ENCODE measurements around the gene TLK2.
A peak's percentile ranks its signal among the peaks of the same experiment; 100 is the strongest.
"Not testable (repeated sequence)": the region's sequence is repeated elsewhere in the genome, so short reads cannot be mapped to it uniquely, and the experiment has no call there.

The TLK2 gene

DNA sequence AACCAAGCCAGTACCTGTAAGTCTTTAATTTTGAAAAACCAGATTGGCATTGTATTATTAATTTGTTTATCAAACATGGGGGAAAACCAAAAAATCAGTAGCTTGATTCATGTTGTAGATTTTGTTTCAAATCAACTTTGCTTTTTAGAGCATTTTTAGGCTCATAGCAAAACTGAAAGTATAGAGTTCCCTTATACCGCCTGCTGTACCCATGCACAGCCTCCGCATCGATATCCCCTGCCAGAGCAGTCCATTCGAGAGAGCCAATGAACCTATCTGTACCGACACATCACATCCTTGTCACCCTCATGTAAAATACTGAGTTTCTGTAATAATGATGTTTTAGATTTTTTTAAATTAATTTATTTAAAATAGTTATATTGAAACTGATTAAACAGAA, 132.7 kb downstream of the TLK2 start:
- no peak for DNase-seq

DNA sequence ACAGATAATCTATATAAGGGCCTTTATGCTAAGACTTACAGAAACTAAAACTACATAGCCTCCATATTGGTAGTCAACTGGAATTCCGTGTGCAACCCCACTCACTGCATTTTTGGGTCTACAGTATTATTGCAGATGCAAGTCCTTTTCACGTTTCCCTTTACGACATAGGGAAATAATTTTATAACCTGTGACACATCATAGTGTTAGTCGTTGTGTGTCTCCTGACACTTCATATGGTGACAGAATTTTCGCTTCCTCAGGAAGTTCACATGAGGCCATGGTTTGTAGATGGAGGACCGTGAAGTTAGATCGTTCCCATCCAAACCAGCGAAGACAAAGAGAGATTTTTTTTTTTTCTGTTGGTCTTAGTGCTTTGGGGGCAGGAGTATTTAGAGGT, 133.1 kb downstream of the TLK2 start:
- DNase-seq, result no peak

DNA sequence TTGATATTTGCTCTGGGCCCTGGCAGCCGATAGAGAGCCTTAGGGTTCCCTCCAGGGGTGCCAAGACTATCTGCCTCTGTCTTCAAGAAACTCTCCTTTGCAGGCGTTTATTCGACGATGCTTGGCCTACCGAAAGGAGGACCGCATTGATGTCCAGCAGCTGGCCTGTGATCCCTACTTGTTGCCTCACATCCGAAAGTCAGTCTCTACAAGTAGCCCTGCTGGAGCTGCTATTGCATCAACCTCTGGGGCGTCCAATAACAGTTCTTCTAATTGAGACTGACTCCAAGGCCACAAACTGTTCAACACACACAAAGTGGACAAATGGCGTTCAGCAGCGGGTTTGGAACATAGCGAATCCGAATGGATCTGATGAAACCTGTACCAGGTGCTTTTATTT, 133.7 kb downstream of the TLK2 start:
- DNase-seq, result not testable (repeated sequence)

DNA sequence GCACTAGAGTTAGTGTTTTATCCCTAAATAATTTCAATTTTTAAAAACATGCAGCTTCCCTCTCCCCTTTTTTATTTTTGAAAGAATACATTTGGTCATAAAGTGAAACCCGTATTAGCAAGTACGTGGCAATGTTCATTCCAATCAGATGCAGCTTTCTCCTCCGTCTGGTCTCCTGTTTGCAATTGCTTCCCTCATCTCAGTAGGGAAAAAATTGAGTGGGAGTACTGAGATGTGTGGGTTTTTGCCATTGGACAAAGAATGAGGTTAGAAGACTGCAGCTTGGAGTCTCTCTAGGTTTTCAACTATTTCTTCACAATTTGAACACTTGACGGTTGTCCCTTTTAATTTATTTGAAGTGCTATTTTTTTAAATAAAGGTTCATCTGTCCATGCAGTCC, 134.5 kb downstream of the TLK2 start:
- not testable (repeated sequence) for DNase-seq

DNA sequence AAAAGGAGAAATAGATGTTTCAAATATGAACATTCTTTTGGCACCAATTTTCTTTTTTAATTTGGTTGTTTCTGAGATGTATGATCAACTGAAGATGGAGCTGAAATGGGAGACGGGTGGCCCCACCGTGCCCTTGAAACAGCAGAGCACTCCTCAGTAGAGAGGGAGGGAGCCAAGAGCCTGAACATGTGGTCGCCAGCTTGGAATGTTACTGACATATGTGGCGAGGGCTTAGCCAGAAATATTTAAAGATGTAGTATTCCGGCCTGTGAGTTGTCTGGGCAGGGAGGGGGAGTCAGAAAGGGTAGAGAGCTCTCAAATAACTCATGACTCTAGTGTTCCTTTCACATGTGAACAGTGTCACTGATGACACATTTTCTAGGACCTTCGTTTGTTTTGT, 135.5 kb downstream of the TLK2 start:
- DNase-seq, result no peak

DNA sequence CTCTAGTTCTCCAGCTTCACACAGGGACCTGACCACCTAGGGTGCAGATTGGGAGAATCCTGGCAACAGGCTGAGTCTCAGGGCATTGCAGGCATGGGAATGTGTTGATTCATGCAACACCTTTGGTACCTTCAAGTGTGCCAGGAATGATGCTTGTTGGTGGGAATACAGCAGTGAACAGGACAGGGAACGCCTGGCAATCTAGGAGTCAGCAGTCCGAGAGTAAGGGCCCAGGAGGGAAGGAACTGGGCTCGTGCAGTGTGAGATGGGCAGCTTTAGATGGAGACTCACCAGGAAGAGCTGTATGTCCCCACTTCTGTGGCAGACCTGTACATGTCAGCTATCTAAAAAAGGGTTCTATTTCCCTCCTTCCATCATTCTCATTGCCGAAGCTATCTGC, 136.9 kb downstream of the TLK2 start:
- no peak for DNase-seq

DNA sequence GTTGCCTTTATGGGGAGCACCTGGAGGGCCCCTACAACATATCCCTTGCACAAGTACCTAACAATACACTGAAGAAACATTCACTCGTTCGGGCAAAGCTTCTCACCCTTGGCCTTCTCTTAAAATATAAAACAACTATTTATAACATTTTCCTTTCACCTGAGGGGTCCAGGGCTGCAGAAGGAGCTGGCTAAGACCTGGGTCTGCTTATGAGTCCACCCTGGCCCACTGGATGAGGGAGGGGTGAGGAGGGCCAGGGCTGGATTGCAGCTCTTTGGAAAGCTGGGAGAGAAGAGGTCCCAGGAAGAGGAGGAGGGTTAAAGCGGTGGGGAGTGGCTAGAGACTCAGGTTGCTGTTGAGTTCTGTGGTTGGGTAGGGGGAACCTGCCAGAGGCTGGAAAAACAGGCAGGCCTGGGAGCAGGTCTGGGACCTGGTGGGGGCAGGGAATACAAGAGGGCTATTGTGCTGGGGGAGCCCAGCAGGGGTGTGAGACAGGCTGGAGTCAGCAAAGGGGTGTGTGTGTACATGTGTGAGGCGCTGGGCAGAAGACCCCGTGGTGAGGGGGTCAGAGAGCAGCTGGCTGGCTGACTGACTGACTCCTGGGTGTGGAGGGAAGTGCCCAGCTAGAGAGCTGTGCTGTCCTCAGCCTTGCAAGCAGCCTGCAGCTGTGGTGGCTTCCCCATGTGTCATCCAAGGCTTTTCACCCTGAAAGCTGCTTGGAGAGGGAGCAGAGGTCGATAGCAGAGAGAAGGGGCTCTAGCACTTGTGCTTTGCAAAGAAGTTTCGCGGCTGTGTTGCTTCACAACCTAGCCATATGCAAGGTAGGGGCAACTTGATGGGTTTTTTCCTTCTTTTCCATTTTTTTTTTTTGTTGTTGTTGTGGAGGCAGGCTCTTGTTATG, 138.6 kb downstream of the TLK2 start:
- DNase-seq, result no peak

DNA sequence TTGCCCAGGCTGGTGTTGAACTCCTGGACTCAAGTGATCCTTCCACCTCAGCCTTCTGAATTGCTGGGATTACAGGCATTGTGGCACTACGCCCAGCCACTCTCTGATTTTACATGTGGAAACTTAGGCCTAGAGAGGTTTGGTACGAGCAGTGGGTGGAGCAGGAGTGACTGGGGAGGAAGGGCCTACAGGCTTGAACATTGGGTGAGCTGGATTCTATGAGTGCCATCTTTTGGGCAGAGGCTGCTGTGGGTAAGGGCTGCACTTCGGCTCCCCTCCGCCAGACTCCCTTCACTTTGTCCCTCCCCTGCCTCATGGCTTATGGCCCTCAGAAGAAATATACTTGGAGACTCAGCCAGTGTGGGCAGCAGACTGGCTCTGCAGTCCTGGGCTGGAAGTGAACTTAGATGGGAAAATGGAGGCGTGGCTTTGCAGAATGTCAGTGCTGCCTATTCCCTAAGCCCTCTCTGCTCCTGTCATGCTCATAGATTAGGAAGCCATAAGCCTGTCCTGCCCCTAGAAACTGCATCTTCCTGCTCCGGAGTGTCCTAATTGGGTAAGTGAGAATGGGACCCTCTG, 139.4 kb downstream of the TLK2 start:
- DNase-seq, result no peak

DNA sequence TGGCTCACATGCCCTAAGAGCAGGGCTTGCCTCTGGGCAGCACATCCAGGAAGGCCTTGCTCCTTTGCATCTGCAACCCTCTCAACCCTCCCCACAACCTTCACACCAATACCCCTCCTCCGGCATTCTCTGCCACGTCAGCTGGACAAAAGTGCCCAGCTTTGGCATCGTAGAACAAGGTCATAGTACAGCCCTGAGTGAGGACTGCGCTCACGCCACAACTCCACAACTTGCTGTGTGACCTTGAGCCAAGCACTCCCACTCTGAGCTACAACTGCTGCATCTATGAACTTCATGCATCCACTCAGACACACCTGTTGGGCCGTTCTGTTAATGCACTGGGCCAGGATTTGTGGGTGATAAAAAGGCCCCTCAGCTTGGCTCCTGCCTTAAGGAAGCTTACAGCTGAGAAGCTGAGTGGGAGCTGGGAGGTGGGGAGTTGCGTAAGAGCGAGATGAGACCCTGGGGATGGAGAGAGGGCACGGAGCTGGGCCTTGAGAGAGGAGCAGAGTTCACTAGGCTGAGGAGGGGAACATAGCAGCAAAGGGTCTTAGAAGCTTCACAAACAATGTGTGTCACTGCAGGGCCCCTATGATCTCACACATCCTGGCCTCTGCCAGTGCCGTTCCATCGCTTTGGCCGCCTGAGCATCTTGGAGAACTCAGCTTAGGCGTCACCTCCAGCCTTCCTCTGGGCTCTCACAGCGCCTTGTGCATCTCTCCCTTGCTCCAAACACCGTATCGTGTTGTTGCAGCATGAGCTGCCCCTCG, 140.2 kb downstream of the TLK2 start:
- no peak for DNase-seq

DNA sequence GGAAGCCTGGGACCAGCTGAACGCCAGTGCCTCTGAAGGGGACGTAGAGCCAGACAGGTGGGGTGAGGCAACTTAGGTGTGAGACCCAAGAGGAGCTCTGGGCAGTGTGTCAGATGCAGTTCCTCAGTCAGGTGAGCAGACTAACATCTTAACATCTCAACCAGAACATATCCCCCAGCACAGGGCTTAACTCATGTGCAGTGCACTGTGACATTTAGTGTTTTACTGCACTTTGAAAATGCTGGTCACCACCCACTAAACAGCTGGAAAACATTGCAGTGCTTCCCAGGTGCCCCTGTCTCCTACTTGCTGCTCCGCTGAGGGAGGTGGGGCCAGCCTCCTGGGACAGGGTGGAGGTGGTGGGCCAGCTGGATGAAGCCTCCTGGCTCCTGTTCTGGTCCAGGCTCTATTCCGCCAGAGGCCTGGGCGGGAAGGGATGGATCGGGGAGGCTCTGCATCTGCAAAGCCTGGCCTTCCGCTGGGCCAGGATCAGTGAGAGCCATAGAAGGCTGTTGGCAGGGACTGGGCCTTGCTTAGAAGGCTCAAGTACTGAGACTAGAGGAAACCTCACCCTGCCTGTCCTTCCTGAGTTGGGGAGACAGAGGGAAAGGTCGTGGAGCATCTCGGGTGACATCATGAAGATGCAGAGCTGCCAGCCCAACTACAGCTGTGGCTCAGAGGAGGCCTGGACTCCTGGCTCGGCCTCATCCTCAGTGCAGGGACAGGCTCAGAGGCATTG, 141.0 kb downstream of the TLK2 start:
- DNase-seq, result no peak

DNA sequence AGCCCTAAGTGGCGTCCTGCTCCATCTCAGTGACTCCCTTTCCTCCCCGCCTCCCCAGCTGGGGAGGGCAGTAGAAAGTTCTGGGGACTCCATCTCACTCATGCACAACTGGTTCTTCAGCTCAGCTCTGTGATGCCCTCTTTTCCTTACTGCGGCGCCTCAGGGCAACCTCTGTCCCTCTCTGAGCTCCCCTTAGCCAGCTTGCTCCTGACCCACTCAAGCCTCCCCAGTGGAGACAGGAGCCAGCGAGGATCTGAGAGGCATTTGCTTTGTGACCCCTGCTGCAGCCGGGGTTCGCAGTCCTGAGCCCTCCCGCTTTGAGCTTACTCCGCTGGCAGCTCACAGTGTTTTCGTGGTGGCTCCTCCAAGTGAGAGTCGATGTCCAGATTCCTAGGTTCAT, 142.6 kb downstream of the TLK2 start:
- DNase-seq, result no peak

DNA sequence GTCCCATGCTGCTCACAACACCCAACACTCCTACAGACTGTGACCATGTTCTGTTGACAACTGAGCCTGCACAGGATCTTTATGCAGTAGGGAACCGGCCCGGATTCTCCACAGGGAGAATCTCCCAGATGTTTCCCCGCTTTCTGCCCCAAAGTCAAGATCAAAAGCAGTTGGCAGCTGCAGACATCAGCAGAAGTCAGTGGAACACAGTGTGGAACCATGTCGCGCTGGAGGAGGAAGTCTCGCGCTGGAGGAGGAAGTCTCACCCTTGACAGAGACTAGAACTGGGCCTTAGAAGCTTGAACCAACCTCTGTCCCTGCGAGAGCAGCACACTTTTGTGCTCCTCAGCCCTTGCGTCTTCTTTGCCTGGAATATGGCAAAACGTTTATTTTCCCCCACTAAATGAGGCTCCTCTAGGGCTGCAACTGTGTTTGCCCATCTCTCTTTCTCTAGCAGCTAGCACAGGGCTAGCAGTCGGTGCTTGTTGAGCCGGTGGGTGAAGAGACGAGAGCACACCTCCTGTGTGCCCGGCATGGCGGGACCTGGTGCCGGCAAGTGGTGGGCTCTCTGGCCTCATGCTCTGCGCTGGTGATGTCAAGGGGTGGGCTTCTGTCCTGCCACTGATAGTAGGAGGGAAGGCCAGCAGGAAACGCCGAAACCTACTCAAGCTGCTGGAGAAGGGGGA, 146.7 kb downstream of the TLK2 start:
- DNase-seq, result no peak

DNA sequence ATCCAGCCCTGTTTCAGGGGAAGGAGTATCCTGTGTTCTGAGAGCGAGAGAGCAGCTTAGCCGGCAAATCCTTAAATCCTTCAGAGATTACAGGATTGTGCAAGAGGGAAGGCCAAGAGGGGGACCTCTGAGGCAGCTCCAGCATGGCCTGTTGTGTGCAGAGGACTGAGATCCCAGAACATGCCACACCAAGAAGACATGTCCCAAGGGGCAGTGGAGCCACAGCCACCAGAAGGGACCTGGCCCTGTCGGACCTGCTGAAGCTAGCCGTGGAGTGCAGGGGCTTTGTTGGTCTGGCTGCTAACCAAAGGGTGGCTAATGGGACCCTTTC, 147.2 kb downstream of the TLK2 start:
- DNase-seq, result no peak

DNA sequence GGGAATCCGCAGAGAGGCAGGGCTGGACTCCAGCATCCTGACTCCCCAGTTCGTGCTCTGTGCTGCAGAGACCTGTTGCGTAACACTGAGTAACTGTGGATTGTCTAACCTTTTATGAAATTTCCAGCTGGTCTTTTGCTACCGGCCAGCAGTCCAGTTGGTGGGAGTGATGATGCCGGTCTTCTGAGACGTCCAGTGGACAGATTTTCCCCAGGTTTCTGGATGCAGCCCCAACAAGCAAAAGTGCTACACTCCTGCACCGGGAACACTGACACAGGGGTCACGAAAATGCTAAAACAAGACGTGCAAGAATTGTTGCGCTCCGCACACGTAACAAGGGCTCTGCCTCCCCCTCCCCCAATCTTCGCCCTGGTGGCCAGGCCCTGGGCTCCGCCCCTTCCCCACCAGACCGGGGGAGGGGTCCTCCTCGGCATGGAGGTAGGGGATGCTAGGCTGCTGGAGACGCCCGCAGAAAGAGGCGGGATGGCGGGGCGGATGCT, 148.1 kb downstream of the TLK2 start:
- no peak for DNase-seq

DNA sequence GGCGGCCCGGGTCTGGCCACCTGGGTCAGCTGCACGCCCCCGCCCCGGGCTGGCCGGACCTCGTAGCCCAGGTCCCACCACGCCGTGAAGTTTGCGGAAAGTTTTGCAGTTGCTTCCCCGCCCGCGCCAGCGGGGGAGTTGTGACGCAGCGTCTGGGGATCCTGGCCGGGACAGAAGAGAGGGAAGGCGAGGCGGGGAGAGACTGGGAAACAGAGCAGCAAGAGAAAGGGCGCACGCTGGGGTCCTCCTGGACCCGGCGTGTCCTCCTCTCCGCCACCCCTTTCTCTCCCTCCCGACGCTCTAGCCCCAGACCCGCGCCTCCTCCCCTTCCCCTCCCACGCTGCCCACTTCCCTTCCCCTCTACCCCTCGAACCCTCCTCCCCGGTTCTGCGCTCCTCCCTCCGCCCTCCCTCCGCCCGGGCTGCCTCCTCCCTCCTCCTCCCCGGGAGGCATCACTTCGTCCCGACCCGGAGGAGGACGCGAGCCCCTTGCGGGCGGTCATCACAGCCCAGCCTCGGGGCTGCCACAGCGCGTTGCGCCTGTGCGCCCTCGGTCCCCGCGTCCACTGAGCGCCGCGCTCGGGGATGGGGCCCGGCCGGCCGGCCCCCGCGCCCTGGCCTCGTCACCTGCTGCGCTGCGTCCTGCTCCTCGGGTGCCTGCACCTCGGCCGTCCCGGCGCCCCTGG, 148.7 kb downstream of the TLK2 start, which contains the start of gene MRC2:
Gene MRC2 (plus strand): TSS at position 452 of the 685 bp plus-strand sequence. CDS start 133 bp downstream, at position 585.
- DNase-seq, result peak; percentile 79

DNA sequence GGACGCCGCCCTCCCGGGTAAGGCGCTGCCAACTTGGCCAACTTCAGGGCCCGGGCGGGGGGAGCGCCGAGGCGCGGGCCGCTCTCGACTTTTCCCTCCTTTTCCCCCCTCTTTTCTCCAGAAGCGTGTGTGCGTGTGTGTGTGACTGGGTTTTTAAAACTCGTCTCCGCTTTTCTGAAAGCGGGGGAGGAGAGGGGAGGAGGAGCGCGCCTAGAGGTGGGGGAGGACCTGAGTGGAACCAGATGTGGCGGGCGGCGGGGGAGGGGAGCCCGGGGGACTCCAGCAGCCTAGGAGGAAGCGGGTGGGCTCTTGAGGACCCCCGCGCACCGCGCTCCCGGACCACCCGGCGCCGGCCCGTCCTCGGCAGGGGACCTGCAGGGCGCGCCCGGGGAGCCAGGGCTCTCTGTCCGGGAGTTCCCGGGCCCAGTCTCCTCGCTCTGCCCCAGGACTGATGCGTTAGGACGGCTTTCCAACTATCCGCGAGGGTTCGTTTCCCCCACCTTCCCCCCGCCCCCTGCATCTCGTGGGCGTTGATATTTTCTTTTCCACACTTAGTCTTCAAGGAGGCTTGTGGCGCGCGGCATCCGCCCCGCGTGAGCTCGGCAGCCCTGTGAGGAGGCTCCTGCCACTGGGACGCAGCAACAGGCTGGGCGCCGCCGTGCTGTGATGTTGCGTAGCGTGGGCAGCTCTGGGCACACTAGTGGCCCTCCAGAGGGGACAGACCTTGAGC, 149.4 kb downstream of the TLK2 start:
- DNase-seq, result peak; percentile 78

DNA sequence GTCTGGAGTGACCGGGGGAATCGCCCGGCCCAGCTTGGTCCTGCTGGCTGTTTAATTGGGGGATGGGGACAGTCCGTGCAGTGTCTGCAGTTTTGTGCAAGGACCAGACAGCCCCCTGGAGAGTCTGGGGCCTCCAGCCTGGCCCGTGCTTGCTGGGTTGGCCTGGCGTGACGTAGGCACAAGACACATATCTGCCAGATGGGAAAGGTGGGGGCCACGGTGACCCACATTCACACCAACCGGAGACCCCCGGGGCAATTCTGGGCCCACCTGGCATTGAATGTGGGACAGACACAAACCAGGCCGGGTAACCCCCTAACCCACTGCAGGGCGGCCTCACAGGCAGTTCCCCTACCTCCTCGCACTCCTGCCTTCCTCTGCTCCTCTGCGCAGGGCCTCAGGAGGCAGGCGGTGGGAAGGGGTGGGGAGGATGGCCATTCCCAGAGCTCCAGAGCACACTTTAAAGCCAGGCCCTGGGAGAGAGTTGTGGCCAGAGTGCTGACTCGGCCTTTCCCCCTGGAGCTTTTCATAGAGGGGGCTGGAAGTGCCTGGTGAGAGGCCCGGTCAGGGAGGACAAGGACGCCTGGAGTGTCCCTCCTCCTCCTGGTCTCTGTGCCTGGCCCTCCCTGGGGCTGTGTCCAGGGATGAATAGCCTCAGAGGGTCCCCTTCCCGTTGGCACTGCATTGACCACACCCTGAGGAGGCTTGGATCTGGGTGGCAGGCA, 150.4 kb downstream of the TLK2 start:
- no peak for DNase-seq

DNA sequence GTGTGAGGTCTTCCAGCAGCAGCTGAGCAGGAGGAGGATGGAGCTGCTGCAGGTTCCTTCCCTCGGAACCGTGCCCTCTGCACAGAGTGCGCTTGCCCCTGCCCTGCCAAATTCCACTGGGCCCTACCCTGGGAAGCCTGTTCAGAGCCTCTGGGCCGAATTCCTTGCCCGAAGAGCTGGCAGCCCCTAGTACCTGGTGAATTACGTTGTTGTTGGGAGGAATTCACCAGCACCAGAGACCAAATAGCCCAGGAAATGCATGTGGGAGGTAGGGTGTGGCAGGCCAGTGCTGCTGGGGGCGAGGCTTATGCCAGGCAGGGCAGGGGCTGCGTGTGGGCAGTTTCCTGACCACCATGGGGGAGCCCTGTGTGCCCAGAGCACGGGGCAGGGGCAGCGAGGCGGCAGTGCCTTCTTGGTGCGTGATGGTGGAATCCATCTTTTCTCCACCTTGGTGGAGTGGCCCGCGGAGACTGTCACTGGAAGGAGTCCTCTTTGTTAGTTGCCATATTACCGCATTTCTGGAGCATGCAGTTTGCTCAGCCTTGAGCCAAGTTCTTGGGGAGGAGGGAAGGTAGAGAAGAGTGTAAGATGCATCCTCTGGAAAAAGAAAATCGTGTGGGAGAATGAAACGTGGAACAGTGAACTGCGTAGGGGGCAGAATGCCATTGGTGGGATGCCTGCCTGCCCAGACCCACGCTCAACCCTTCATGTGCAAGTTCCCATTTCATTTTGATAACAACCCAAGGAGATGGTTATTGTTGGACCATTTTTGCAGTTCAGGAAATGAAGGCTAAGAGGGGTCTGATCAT, 151.1 kb downstream of the TLK2 start:
- DNase-seq, result no peak

DNA sequence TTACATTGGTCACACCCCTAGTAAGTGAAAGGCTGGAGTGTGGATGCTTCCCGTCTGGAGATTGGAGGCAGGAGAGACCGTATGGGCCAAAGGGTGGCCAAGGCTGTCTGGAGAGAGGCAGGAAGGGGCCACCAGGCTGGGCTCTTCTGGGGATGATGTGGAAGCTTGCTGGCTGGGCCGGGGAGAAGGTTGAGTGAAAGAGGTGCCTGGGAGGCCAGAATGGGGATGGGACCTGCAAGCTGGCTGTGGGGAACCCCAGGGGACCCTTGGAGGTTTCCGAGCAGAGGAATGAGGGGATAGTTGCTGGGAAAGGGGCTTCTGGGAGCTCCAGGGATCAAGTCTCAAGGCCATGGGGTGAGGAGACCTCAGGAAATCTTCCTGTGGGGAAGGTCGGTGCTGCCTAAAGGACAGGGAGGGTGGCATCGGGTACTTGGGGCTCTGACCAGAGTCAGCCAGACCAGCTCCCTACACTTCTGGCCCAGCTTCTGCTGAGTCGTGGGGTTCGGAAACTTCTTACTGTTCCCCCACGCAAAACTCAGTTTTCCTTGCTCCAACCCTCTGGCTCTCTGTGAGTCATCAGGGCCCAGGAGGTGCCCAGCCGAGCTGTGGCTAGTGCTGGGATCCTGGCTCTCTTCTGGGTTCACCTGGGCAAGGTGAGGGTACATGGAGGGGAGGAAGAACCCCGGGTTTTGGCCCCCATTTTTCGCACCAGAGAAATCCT, 151.9 kb downstream of the TLK2 start:
- no peak for DNase-seq

Measured in activated effector memory CD4-positive, alpha-beta T cell treated with anti-CD3 and anti-CD28 coated beads, Interleukin-2, amount 50 U/mL, for 16 hours (primary cell).